Dermis microvascular lymphatic vessel endothelial cell (primary cell): ENCODE data around the gene DMC1. TPM values are rescaled to one million over a fixed set of nuclear protein-coding genes. Genes with fewer than 3 reads are reported as not detected.
"Not testable (repeated sequence)": the region's sequence is repeated elsewhere in the genome, so short reads cannot be mapped to it uniquely, and the experiment has no call there.

Experiments
- DNase-seq, 2 donors: peaks; one replicate each; pipeline versions ENCODE4 v3.0.0 to v3.0.0-alpha.2; 2010; ENCODE audit warnings: low read depth in 2 of 2
- total RNA-seq: library from RNA; depleted of rRNA; stranded (reverse); fragments of >200 nt; gene quantifications from 2 replicates; pipeline ENCODE4 v1.2.1, GENCODE V29; 2014

The DMC1 gene
- total RNA-seq, 1 donor from 2014 or later = 0.90 TPM

- DNase-seq = not testable (repeated sequence)
These were observed 99.8 kb downstream of the DMC1 start for GRCh38 chr22:38470179-38470578.

- DNase-seq = no peak
These were observed 100.6 kb downstream of the DMC1 start for GRCh38 chr22:38469306-38469781.

Other genes with a start within 250 kb of the DMC1 start
- not detected in 2 replicates for gene KCNJ4, start 115.0 kb downstream of the DMC1 start, total RNA-seq
- gene KDELR3, start 102.1 kb downstream of the DMC1 start, total RNA-seq = 32.9 and 40.8 TPM in 2 replicates
- gene DDX17, start 63.9 kb downstream of the DMC1 start, total RNA-seq = 316 and 468 TPM in 2 replicates
- 0.26 and 0.38 TPM in 2 replicates for gene FAM227A, start 86.2 kb upstream of the DMC1 start, total RNA-seq
- 17.3 and 18.0 TPM in 2 replicates for gene CBY1, start 86.5 kb upstream of the DMC1 start, total RNA-seq
- 54.5 and 71.8 TPM in 2 replicates for gene TOMM22, start 111.8 kb upstream of the DMC1 start, total RNA-seq
- 69.6 and 77.2 TPM in 2 replicates for gene JOSD1, start 130.8 kb upstream of the DMC1 start, total RNA-seq
- 14.4 and 18.8 TPM in 2 replicates for gene GTPBP1, start 135.8 kb upstream of the DMC1 start, total RNA-seq
- gene SUN2, start 185.8 kb upstream of the DMC1 start, total RNA-seq = 108 and 123 TPM in 2 replicates
- gene DNAL4, start 224.0 kb upstream of the DMC1 start, total RNA-seq = 11.8 and 16.2 TPM in 2 replicates